Measurements from ENCODE around the gene PHOSPHO1.
"Not testable (repeated sequence)": the region's sequence is repeated elsewhere in the genome, so short reads cannot be mapped to it uniquely, and the experiment has no call there.

Gene PHOSPHO1

GRCh38 chr17:49277638-49278037 lies 47.1 kb upstream of the PHOSPHO1 start (continued):
- TF ChIP-seq KLF9 (tag by site-specific recombination; IDR thresholded peaks at IDR 0.05; ENCODE audit: low read depth) (no peak), ZNF76 (tag by site-specific recombination; IDR thresholded peaks at IDR 0.05; ENCODE audit: borderline replicate concordance, low read depth) (no peak), KLF16 (tag by site-specific recombination; IDR thresholded peaks at IDR 0.05) (no peak), GLI4 (tag by site-specific recombination; IDR thresholded peaks at IDR 0.05) (no peak), BCL11A (tag by site-specific recombination; IDR thresholded peaks at IDR 0.05; ENCODE audit: low read depth) (no peak)
- TF ChIP-seq, protein P1, sequence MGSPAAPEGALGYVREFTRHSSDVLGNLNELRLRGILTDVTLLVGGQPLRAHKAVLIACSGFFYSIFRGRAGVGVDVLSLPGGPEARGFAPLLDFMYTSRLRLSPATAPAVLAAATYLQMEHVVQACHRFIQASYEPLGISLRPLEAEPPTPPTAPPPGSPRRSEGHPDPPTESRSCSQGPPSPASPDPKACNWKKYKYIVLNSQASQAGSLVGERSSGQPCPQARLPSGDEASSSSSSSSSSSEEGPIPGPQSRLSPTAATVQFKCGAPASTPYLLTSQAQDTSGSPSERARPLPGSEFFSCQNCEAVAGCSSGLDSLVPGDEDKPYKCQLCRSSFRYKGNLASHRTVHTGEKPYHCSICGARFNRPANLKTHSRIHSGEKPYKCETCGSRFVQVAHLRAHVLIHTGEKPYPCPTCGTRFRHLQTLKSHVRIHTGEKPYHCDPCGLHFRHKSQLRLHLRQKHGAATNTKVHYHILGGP (tag by site-specific recombination; IDR thresholded peaks at IDR 0.05), result no peak

- H3K9me3 ChIP-seq (ENCODE audit: control insufficient read depth, insufficient read depth, low read depth, low read length); H3K4me1 ChIP-seq (ENCODE audit: control insufficient read depth, insufficient read depth, low read length); H3K27ac ChIP-seq (ENCODE audit: extremely low read depth, low read depth, low read length); H3K36me3 ChIP-seq (ENCODE audit: control insufficient read depth in 2 of 2, insufficient read depth in 1 of 2, low read length in 2 of 2); H3K4me3 ChIP-seq (ENCODE audit: low read depth, low read length); POLR2A ChIA-PET: not testable (repeated sequence)
- CTCF ChIA-PET, result interaction anchor here (0.7 to 2.0 kb wide), 4 partner anchors 8 to 36 kb away, joined by 3 to 7 read pairs (median 4); no protein-coding TSS in a partner anchor
These were observed 45.4 kb upstream of the PHOSPHO1 start for GRCh38 chr17:49275981-49276380.

- Histone ChIP-seq H3K27ac (ENCODE audit: extremely low read depth, low read depth, low read length) (no peak overlapping the region), H3K4me1 (ENCODE audit: control insufficient read depth, insufficient read depth, low read length) (no peaks in the 10 kb centered on the region; the same call in 1 of the 2 replicates), H3K36me3 (ENCODE audit: control insufficient read depth in 2 of 2, insufficient read depth in 1 of 2, low read length in 2 of 2) (no peaks in the 10 kb centered on the region), H3K4me3 (ENCODE audit: low read depth, low read length) (no peak overlapping the region), H3K9me3 (ENCODE audit: control insufficient read depth, insufficient read depth, low read depth, low read length) (no peaks in the 10 kb centered on the region)
- POLR2A ChIA-PET, result no interaction called here
- CTCF ChIA-PET, result no interaction called here
- no peak for TF ChIP-seq ZNF600 (tag by site-specific recombination; IDR thresholded peaks at IDR 0.05)
- TF ChIP-seq, protein P2, sequence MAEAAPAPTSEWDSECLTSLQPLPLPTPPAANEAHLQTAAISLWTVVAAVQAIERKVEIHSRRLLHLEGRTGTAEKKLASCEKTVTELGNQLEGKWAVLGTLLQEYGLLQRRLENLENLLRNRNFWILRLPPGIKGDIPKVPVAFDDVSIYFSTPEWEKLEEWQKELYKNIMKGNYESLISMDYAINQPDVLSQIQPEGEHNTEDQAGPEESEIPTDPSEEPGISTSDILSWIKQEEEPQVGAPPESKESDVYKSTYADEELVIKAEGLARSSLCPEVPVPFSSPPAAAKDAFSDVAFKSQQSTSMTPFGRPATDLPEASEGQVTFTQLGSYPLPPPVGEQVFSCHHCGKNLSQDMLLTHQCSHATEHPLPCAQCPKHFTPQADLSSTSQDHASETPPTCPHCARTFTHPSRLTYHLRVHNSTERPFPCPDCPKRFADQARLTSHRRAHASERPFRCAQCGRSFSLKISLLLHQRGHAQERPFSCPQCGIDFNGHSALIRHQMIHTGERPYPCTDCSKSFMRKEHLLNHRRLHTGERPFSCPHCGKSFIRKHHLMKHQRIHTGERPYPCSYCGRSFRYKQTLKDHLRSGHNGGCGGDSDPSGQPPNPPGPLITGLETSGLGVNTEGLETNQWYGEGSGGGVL (tag by site-specific recombination; IDR thresholded peaks at IDR 0.05), result no peak
- TF ChIP-seq ZNF416 (tag by site-specific recombination; IDR thresholded peaks at IDR 0.05), result no peak
- no peak for TF ChIP-seq ZNF626 (tag by site-specific recombination; IDR thresholded peaks at IDR 0.05)
- TF ChIP-seq ZNF585B (tag by site-specific recombination; IDR thresholded peaks at IDR 0.05), result no peak
- TF ChIP-seq, protein P3, sequence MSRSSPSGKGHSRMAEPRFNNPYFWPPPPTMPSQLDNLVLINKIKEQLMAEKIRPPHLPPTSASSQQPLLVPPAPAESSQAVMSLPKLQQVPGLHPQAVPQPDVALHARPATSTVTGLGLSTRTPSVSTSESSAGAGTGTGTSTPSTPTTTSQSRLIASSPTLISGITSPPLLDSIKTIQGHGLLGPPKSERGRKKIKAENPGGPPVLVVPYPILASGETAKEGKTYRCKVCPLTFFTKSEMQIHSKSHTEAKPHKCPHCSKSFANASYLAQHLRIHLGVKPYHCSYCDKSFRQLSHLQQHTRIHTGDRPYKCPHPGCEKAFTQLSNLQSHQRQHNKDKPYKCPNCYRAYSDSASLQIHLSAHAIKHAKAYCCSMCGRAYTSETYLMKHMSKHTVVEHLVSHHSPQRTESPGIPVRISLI (tag by site-specific recombination; IDR thresholded peaks at IDR 0.05), result no peak
- TF ChIP-seq, protein P4, sequence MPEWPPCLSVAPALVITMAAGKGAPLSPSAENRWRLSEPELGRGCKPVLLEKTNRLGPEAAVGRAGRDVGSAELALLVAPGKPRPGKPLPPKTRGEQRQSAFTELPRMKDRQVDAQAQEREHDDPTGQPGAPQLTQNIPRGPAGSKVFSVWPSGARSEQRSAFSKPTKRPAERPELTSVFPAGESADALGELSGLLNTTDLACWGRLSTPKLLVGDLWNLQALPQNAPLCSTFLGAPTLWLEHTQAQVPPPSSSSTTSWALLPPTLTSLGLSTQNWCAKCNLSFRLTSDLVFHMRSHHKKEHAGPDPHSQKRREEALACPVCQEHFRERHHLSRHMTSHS (tag by site-specific recombination; IDR thresholded peaks at IDR 0.05), result no peak
- TF ChIP-seq ZNF354C (tag by site-specific recombination; IDR thresholded peaks at IDR 0.05; ENCODE audit: borderline replicate concordance, low read depth), result no peak
- TF ChIP-seq, protein P5, sequence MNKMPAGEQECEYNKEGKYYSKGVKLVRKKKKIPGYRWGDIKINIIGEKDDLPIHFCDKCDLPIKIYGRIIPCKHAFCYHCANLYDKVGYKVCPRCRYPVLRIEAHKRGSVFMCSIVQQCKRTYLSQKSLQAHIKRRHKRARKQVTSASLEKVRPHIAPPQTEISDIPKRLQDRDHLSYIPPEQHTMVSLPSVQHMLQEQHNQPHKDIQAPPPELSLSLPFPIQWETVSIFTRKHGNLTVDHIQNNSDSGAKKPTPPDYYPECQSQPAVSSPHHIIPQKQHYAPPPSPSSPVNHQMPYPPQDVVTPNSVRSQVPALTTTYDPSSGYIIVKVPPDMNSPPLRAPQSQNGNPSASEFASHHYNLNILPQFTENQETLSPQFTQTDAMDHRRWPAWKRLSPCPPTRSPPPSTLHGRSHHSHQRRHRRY (tag by site-specific recombination; IDR thresholded peaks at IDR 0.05), result no peak
- TF ChIP-seq ZNF423 (tag by site-specific recombination; IDR thresholded peaks at IDR 0.05), result no peak
- TF ChIP-seq ZNF366 (tag by site-specific recombination; conservative IDR thresholded peaks at IDR 0.05), result no peak
- TF ChIP-seq ZNF707 (tag by site-specific recombination; IDR thresholded peaks at IDR 0.05), result no peak
- no peak for TF ChIP-seq ZNF692 (tag by site-specific recombination; IDR thresholded peaks at IDR 0.05)
- no peak for TF ChIP-seq MYNN (tag by site-specific recombination; IDR thresholded peaks at IDR 0.05; ENCODE audit: borderline replicate concordance)
- TF ChIP-seq ZNF776 (tag by site-specific recombination; IDR thresholded peaks at IDR 0.05; ENCODE audit: borderline replicate concordance), result no peak
- TF ChIP-seq ZNF221 (tag by site-specific recombination; IDR thresholded peaks at IDR 0.05; ENCODE audit: borderline replicate concordance), result no peak
- TF ChIP-seq ZEB2 (tag by site-specific recombination; IDR thresholded peaks at IDR 0.05), result no peak
These were observed 38.8 kb upstream of the PHOSPHO1 start for GRCh38 chr17:49269356-49269755.

Measured in HEK293 (cell line).